ENCODE data around the gene MACROD2.
"Not testable (repeated sequence)": the region's sequence is repeated elsewhere in the genome, so short reads cannot be mapped to it uniquely, and the experiment has no call there.

MACROD2 gene

DNA sequence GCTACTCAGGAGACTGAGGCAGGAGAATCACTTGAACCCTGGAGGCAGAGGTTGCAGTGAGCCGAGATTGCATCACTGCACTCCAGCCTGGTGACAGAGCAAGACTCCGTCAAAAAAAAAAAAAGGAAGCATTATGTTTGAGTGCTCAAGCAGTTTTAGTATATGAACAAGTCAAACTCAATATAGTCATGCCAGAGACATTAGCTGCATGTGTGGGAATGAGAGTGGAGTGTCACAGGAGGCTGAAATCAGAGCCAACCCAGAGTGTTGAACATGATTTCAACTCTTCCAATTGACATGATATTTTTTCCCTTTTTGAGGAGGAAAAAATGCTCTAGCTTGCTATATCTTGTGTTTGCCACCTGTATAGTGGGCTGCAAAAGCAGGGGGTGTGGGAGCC is 931.1 kb downstream of the MACROD2 start:
- not testable (repeated sequence) for DNase-seq

DNA sequence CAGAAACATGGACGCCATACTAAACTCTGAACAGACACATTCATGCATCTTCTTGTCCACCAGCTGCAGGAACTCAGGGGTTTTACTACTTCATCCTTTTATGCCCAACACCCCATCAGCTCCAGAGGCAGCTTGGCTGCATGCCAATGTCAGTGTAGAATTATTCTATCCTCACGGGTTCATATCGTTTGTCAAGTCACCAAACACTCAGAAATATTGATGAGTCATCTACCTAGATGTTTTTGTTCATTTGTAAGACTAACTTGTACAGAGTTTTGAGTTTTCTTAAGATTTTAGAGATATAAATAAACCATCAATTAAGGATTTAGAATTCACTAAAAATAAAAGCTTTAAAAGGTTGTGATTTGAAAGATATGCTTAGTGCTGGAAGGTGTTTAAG is 932.8 kb downstream of the MACROD2 start:
- peak; percentile 27 for DNase-seq

DNA sequence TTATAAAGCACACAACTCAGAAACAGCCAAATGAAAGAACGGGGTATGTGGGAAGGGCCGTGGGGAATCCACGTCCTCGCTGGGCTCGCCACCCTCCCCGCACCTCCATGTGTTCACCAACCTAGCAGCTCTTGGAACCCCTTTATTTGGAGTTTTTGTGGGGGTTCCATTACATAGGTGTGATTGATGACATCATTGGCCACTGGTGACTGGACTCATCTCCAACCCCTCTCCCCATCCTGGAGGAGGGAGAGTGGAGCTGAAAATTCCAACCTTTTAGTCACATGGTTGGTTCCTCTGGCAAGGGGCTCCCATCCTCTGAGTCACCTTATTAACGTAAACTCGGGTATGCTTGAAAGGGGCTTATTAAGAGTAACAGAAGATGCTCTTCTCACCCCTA is 934.1 kb downstream of the MACROD2 start:
- no peak for DNase-seq

DNA sequence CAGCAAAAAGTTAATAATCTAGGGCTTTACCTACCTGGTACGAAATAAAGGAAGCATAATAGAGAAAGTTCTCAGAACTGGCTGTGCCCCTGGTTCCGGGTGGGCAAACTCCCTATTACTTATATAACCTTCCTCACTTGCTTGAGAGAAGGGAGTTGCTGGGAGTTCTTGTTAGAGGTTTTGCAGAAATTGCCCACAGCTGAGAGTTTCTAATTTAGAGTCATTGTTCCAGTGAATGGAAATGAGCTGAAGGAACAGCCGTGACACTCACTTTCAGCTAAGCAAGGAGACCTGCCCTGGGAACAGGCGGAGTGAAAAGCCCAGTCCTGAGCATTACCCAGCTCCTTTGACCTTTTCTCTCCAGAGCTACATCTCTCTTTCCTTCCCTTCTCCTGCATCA is 936.7 kb downstream of the MACROD2 start:
- no peak for DNase-seq

DNA sequence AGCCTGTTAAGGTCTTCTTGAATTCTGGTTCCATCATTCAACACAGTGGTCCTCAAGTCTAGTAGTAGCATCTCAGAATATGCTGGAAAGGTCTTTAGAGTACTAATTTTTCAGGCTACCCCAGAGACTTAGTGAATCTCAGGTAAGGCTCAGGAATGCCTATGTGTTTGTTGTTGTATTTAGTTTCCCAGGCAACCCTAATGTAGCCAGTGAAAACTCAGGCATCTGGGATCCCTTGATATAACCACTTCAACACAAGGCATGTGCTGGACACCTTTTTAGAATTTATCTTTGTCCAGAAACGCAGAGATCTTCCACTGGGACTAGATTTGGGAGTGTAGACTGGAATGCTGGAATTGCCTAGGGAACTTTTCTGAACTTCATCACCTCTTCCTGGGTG is 940.0 kb downstream of the MACROD2 start:
- DNase-seq: no peak

DNA sequence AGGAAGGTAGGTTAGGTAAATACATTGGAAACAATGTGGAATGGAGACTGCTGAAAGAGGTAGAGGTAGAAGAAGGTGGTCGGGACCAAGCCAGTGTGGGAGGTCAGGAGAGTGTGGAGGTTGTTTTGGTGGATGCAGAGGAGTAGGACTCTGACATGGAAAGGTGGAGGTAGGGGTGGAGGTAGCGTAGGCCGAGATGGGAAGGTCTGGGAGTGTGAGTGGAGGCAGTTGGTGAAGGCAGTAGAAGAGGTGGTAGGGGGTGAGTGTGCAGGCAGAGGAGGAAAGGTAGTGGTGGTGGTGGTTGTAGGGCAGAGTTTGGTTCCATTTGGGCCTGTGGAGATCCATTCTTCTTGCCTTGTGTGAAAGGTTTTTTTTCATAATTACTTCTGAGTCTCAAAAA is 941.7 kb downstream of the MACROD2 start:
- no peak for DNase-seq

DNA sequence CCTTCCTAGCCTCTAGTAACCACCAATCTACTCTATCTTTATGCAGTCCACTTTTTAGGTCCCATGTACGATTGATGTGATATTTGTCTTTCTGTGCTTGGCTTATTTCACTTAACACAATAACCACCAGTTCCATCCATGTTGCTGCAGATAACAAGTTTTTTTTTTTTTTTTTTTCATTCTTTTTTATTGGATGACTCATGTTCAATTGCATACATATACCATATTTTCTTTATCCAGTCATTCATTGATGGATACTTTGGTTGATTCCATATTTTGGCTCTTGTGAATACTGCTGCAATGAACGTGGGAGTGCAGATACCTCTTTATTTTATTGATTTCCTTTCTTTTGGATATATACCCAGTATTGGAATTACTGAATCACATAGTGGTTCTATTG is 942.5 kb downstream of the MACROD2 start:
- DNase-seq: no peak

DNA sequence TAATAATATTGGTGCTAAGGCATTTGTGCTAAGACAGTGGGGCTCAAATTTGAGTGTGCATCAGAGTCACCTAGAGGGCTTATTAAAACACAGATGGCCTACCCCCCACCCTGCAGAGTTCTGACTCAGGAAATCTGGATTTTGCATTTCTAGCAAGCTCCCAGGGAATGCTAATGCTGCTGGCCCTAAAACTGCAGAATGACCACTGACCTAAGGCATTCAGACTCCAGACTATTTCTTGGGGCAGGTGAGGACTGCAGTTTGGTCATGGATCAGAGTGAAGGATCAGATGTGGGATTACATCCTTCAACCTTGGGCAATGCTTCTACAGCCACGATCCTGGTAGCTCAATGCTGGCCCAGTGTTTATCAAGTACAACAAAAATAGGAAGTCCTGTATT is 952.2 kb downstream of the MACROD2 start:
- no peak for DNase-seq

DNA sequence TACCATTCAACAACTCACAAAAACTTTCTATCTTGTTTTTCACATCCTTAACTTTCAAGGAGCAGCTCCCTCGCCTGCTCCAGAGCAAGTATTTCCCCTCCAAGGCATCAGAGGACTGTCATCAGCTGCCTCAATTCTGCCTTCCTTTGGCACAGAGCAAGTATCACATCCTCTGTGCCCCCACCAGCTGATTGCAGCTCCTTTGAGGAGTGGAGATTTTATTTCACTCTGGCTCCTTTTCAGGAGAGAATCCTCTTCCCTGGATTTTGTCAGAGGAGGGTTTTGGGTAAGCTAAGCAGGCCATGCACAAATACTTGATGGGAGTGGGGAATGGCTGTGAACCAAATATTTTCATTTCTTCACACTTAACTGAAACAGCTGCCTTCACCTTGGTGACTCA is 952.6 kb downstream of the MACROD2 start:
- no peak for DNase-seq

DNA sequence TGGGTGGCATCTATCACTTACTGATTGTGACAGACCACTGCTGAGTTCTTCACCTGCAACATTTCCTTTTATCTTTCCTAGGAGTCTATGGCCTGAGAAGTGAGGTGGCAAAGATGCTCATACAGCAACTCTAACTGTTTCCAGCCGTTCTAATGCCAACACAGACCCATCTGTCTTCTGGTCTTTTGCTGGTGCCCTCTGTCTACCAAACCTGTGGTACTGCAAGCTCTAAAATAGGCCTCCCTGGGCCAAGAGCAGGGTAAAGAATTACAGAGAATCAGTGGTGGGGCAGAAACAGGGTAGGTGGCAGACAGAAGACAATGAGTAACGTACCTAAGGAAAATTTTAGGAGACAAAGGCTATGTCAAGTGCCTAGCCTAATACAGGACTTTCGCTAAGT is 953.1 kb downstream of the MACROD2 start:
- no peak for DNase-seq

DNA sequence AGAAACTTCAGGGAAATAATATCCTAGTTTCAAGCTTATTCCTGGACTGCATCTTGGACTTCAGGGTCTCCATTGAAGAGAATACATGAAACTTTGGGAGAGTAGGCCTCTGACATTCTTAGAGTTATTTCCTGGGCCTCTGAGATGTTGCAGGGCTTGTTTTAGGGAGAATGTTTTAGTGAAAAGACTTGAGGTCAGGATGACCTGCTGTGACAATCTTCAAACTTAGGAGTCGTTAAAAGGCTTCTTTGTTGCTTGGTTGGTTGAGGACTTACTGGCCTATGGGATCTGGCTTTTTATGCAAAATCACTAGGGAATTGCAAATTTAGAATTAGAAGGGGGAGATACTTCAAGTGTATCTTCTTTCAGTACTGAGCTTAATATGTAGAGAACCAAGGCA is 955.3 kb downstream of the MACROD2 start:
- no peak for DNase-seq

DNA sequence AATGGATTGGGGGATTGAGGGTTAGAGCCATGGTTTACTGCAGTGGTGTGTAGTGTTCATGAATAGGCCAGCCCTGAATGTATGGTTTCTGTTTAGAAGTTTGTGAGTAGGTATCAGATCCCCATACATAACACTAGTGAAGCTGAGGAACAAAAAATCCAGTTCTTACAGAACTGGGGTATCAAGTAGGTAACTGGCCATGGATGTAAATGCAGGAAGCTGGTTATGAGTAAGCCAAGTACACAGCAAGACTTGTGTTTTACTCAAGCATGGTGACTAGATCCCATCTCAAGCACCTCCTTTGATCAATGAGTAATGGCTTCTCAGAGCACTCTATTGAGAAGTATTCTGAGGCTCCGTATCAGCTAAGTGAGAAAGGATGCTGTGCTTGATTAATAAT is 955.8 kb downstream of the MACROD2 start:
- DNase-seq: peak; percentile 17

DNA sequence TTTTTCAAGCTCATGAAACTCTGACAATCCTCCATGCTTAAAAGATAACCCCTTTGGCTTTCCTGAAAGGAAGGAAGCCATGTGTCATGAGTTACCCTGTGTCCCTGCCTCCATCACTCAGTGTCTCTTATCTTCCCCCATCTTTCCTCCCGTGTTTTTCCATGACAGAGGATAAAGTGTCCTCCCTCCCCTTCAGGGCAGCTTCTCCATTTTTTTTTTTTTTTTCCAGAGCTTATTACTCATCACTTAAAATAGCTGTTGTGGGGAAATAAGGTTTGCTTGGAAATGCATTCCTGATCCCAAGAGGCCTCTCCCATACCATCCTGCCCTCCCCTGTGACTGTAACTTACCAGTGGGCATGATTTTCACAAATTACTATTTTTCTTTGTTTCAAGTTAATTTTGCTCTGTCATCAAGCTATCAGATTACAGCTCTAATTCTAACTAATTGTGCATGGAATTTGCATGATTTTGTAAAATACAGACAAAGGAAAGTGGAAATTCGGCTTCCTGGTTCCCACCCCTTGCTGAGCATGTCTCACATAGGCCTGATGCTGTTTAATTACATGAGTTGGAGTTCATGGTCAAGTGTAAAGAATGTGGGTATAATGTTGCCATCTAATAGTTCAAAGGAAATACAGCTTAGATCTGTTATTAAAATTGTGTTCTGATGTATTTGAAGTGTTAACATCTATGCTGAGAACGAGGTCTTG is 956.5 kb downstream of the MACROD2 start:
- peak; percentile 79 for DNase-seq

DNA sequence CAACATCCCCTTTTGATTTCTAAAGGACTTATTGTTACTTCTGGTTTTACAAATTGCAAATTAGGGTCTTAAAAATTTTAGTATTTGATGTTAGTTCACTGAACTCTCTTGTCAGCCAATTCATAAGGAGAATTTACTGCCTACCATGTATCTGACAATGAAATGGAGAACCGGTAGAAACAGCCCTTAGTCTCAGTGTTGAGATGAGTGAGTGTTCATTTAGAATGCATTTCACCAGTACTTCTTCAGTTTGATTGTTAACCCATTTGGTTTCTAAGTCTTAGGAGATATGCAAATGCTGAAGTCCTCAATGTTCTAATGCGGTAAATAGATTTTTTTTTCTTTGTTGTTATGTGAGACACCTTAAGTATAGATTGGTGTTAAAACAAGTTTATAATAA is 958.4 kb downstream of the MACROD2 start:
- no peak for DNase-seq

DNA sequence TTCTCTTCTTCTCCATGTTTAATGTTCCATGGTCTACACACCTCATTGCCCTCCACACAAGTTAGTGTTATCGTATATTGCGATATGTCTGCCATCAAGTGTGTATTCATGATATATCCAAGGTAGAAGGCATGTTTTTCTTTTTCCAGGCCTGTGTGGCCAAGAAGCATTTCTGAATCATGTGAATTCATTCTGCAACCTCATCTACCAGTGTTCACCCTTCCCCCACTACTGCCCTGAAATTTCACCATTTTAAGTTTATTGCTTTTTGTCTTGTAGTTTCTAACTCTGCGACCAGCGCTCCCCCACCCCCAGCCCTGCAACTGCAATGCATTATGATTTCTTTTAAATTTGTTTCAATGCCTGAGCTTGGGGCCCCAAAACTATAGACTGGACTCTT is 960.1 kb downstream of the MACROD2 start:
- DNase-seq: peak; percentile 17

DNA sequence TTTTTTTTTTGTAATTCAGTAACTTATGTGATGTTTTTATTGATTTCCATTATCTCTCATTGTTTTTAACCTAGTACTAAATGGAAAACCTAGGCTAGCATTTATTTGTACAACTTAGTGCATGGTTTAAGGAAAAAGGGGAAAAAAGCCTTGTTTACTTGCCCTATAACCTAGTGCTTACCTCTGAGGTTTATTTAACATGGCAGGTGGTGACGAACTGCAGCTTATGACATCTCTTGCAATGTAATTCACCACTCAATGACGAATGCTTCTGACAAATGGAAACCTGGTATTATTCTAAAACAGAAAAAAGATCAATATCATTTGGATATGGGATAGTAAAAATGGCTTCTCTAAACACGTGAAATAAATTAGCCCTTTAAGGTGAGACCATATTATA is 960.7 kb downstream of the MACROD2 start:
- DNase-seq: no peak

DNA sequence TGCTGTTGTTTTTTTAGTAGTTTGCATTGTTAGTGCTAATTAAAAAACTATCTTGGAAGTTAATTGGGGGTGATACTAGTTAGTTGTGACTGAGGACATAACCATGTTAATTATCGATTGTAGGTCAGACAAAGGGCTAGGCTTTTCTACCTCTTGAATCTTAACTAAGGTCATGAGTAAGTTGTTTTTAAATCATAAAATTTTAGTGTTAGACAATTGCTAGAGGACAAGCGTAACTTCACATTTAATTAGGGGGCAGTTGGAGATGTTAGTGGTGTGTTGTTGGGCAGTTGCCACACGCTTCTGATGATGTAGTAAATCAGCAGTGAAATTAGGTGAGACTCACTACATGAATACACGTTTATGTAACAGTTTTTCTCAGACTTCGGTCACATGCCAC is 961.2 kb downstream of the MACROD2 start:
- no peak for DNase-seq

DNA sequence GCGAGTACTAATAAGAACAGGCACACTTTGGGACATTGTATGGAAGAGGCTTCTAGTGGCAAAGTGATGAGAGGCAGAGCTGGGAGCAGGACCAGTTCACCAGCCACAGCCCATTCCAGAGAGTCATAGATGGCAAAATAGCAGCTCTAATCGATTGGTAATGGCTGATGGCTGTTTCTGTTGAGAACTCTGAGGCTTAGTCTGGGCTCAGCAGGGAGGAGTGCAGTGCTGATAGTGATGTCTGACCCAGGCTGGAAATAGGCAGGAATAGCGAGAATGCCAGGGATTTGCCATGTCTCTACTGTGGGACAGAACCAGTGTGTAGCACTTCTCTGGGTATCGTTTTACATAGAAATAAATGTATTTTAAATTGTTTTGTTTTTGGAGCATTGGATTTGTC is 962.1 kb downstream of the MACROD2 start:
- DNase-seq: no peak

DNA sequence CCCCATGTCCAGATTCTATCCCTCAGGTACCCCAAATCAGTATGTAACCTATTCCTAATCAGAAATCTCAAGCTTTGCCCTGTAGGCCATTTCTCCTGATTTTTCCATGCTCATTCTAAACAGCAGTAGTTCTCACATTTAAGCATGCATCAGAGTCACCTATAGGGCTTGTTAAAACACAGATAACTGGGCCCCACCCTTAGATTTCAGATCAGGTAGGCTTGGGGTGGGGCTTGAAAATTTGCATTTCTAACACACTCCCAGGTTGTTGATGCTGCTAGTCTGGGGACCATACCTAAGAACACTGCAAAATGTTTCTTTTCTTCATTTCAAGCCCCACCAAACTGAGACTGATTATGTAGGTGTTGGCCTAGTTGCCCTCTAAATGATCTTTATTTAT is 963.3 kb downstream of the MACROD2 start:
- no peak for DNase-seq

DNA sequence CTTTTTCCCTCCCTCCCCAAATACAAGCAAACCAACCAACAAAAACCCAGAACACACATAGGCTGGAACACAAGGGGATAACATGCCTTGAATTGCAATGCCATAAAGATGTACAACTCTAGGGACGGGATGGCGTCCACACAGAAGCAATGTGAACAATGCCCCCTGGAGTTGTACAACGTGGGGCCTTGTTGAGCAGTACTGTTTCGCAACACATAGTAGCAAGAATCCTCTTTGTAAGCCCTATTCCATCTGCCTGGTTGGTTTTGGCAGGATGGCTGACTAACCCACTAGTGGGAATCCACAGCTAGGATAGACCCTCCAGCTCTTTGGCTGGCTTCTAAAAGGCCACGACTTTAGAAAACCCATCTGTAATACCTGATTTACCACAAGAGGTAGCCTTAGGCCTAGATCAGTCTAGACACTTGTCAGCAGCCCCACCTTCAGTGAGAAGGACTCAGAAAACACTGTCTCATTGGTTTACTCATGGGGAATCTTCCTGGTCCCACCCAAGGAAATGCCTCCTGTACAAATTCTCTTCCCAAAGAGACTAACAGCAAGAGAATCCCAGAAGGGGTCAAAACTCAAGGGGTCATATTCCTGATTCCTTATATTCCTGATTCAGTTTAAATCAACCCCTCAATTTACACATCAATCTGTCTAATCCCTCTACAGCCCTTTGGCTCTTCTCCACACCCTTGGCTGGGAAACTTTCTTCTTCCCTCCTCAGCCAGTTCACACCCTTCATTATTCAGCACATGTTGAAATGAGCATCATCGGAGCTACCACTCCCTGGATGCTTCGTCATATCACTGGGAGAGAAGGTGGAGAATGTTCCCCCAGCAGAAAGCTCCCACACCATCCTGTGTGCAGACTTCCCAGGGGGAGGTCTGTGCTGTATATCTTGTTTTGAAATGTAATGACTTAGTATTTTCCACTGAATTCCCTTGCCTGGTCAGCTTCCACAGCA is 964.5 kb downstream of the MACROD2 start:
- peak; percentile 23 for DNase-seq

DNA sequence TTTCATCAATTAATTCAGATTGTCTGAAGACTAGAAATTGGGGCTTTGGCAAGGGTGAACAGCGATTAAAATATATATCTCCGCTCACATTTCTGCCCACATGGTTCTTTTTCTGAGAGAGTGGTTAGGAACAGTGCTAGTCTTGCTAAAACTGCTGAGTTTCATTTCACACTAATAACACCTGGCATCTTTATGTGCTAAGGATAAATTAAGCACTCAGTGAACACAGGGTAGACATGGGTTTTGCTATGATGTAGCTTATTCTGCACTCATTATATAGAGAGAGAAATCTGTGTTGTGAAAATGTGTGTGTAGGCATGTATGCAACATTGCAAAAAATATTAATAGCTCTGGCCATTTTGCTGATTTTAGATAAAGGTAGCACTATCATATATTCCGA is 965.5 kb downstream of the MACROD2 start:
- no peak for DNase-seq

DNA sequence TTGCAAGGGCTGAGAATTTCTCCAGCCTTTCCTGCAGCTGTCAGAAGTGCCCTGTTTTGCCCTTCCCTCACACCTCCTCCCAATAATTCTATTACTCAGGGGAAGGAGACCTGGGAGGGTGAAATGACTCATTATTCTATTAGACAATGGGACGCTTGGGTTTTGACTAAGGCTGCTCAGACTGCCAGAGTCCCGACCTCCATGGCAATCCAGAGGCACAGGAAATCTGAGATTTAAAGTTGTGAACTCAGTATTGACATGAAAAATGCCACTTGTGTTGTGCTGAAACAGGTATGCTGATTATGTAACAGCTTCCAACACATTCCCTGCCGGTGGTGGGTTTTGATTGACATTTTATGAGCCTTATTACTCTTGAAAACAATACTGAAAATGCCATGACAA is 967.9 kb downstream of the MACROD2 start:
- DNase-seq: peak; percentile 64

DNA sequence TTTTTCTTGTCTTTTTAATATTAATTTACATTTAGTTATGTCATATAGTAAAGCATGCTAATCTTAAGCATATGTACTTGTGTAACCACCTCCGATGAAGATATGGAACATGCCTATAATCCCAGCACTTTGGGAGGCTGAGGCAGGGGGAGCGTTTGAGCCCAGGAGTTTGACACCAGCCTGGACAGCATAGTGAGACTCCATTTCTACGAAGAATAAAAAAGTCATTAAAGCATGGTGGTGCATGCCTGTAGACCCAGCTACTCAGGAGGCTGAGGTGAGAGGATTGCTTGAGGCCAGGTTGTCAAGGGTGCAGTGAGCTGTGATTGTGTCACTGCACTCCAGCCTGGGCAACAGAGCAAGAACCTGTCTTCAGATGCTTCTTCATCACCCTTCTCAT is 970.9 kb downstream of the MACROD2 start:
- no peak for DNase-seq

DNA sequence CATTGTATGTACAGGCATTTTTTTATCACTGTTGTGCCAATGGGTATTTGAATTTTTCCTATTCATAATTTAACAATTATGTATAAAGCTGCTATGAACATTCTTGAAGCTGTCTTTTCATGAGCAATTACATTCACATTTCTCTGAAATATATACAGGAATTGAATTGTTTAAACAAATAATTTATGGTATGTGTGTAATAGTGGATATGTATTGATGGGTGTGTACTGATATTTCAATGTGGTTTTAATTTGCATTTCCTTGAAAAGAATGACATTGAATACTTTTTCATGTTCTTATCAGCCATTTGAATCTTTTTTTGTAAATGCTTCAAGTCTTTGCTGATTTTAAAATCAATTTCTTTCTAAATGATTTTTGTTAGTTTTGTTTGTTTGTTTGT is 971.5 kb downstream of the MACROD2 start:
- DNase-seq: no peak

Data from fibroblast of skin of abdomen (primary cell).